K562 treated with DMSO at 1 percent for 4 hours (cell line): ENCODE measurements around the gene AHR. TPM values are rescaled to one million over a fixed set of nuclear protein-coding genes. Genes with fewer than 3 reads are reported as not detected.

ENCODE experiments used
- total RNA-seq: library from RNA; unstranded; fragments of 300-600 nt; gene quantifications from 2 replicates; pipeline ENCODE4 v1.2.3, GENCODE V29; 2022; ENCODE audit not compliant: insufficient read depth

AHR gene
- not detected in 2 replicates for total RNA-seq

DNA sequence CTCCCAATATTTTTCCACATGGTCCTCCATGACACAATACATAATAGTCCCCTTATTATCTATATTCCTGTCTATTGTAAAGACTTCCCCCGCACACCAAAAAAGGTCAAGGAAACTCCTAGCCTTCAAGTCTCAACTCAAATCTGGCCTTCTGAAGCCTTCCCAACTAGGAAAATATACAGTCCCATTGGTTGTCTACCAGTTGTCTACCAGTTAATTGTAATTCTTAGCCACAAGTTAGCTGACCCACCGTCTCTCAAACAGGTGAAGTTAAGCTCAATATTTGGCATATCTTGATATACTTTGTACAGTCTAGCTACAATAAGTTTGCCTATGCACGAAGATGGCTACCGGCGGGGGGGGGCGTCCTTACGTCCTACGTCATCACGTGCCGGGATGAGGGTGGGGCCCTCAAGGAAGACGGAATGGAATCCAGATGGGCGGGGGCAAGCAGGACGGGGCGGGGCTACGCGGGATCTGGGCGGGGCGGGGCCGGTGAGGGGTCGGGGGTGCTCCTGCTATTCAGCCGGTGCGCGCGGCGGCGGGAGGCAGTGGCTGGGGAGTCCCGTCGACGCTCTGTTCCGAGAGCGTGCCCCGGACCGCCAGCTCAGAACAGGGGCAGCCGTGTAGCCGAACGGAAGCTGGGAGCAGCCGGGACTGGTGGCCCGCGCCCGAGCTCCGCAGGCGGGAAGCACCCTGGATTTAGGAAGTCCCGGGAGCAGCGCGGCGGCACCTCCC lies at the start of gene AHR:
Gene AHR (plus strand): TSS at position 551 of the 738 bp plus-strand sequence. CDS start 613 bp downstream, outside the sequence.

